Measurements from ENCODE around the gene ARL3.

Gene ARL3

GRCh38 chr10:102642736-102643335 is 71.4 kb downstream of the ARL3 start:
- peaks cover 14% of the 10 kb centered on the region; the same call in 1 of the 2 replicates for H3K4me1 ChIP-seq (ENCODE audit: insufficient read depth, low read length)
- WGBS: under 1% methylated on average over 41 of the region's 45 CpGs
- no peaks in the 10 kb centered on the region for H3K27me3 ChIP-seq (ENCODE audit: insufficient read depth, low read length)
- H3K4me3 ChIP-seq (ENCODE audit: low read length): peak overlapping the region; percentile 67
- peaks cover 1% of the 10 kb centered on the region; the same call in 1 of the 2 replicates for H3K36me3 ChIP-seq (ENCODE audit: insufficient read depth, low read length)
- peak overlapping the region; percentile 85 for H3K9ac ChIP-seq (ENCODE audit: low read depth, low read length)
- no peaks in the 10 kb centered on the region for H3K9me3 ChIP-seq (ENCODE audit: insufficient read depth, low read depth, low read length)
- H3K27ac ChIP-seq (ENCODE audit: low read depth, low read length): peak overlapping the region; percentile 98

DNA sequence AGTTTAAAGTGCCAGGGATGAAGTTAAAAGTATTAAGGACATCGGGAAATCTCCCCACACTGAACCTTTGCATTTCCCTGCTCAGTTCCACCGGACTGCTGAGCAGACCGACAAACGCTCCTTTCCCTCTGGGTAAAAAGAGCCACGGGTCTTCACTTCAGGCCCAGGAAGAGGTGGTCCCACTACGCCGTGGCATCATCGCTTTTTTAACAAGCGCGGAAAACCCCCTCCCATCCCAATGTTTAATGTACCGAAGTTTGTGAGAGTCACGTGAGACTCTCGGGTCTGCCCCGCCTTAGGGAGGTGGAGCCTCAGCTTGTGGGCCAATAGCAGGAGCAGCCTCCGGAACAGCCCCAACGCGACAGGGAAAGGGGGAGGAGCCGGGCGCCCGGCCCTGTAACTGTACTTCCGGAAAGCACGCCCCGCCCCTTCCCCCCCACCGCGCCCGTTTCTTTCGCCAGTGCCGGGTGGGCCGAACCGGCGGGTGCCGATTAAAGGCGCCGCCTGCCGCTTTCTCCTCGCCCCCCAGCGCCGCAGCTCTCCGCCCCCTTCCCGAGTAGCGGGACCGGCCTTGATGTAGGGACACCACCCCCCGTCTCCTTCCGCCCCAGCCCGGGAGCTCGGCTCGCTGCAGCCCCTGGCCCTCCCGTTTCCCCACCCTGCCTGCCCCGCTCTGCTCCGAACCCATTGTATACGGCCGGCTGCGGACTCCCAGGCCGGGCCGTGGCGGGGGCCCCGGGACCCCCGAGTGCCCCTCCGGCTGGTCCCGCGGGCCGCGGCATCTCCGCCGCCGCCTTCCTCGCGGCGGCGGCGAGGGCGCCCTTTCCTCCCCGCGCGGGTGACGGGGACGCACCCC is 72.1 kb downstream of the ARL3 start:
- Histone ChIP-seq H3K9me3 (ENCODE audit: insufficient read depth, low read depth, low read length) (no peaks in the 10 kb centered on the region), H3K36me3 (ENCODE audit: insufficient read depth, low read length) (no peaks in the 10 kb centered on the region), H3K27me3 (ENCODE audit: insufficient read depth, low read length) (no peaks in the 10 kb centered on the region), H3K4me3 (ENCODE audit: low read length) (peak overlapping the region; percentile 67), H3K27ac (ENCODE audit: low read depth, low read length) (peak overlapping the region; percentile 98), H3K9ac (ENCODE audit: low read depth, low read length) (peak overlapping the region; percentile 85), H3K4me1 (ENCODE audit: insufficient read depth, low read length) (peaks cover 9% of the 10 kb centered on the region; the same call in 1 of the 2 replicates)
- under 1% methylated on average over 77 of the region's 77 CpGs for WGBS

GRCh38 chr10:102641402-102641801 is 72.8 kb downstream of the ARL3 start:
- Histone ChIP-seq H3K4me3 (ENCODE audit: low read length) (peak overlapping the region; percentile 67), H3K36me3 (ENCODE audit: insufficient read depth, low read length) (no peaks in the 10 kb centered on the region), H3K9me3 (ENCODE audit: insufficient read depth, low read depth, low read length) (no peaks in the 10 kb centered on the region), H3K27ac (ENCODE audit: low read depth, low read length) (peak overlapping the region; percentile 63; the same call in 1 of the 2 replicates), H3K4me1 (ENCODE audit: insufficient read depth, low read length) (peaks cover 3% of the 10 kb centered on the region; the same call in 1 of the 2 replicates), H3K9ac (ENCODE audit: low read depth, low read length) (peak overlapping the region; percentile 52), H3K27me3 (ENCODE audit: insufficient read depth, low read length) (no peaks in the 10 kb centered on the region)
- 36% methylated on average over 6 of the region's 7 CpGs for WGBS

DNA sequence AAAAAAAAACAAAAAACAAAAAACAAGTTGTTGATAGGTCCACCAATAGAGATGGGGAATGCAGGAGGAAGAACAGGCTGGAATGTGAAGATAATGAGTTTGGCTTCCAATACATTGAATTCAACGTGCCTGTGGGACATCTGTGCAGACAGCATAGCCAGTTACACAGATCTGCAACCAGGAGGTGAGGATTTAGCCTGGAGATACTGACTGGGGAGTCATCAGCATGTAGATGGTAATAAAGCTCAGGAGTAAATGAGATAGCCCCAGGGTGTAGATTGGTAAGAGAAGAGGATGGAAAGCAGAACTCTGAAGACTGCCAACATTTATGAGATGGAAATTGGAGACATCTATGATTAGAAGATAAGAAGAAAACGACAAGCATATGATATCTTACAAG is 74.7 kb downstream of the ARL3 start:
- H3K4me1 ChIP-seq (ENCODE audit: insufficient read depth, low read length): peaks cover 4% of the 10 kb centered on the region; the same call in 1 of the 2 replicates
- no peak overlapping the region for H3K9ac ChIP-seq (ENCODE audit: low read depth, low read length)
- H3K36me3 ChIP-seq (ENCODE audit: insufficient read depth, low read length): no peaks in the 10 kb centered on the region
- no peak overlapping the region for H3K27ac ChIP-seq (ENCODE audit: low read depth, low read length)
- 66% methylated on average over 2 of the region's 2 CpGs for whole genome bisulfite sequencing
- H3K4me3 ChIP-seq (ENCODE audit: low read length): no peak overlapping the region
- no peaks in the 10 kb centered on the region for H3K27me3 ChIP-seq (ENCODE audit: insufficient read depth, low read length)
- H3K9me3 ChIP-seq (ENCODE audit: insufficient read depth, low read depth, low read length): no peaks in the 10 kb centered on the region

- Histone ChIP-seq H3K4me3 (ENCODE audit: low read length) (no peak overlapping the region), H3K27ac (ENCODE audit: low read depth, low read length) (no peak overlapping the region), H3K36me3 (ENCODE audit: insufficient read depth, low read length) (no peaks in the 10 kb centered on the region; the same call in 1 of the 2 replicates), H3K4me1 (ENCODE audit: insufficient read depth, low read length) (peaks cover 26% of the 10 kb centered on the region), H3K9ac (ENCODE audit: low read depth, low read length) (no peak overlapping the region), H3K9me3 (ENCODE audit: insufficient read depth, low read depth, low read length) (no peaks in the 10 kb centered on the region), H3K27me3 (ENCODE audit: insufficient read depth, low read length) (no peaks in the 10 kb centered on the region)
- 97% methylated on average over 4 of the region's 4 CpGs for WGBS
These were observed 78.8 kb downstream of the ARL3 start for GRCh38 chr10:102635377-102635776.

DNA sequence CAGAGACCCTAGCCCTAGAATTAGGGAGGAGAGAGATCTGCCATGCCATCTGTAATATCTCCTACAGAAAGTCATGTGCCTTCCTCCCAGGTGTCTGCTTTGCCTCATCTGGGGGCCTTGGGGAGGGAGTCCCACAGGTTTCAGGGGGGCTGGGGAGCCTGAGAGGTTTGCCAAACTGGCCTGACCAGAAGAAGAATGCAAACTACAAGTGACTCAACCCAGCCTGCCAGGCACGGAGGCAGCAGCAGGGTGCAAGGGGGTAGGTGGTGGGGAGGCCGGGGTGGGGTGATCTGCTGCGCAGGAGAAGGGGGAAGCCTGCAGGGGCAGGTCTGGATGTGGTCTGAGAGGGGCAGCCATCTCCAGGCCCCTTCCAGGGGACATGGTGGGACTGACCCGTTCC is 79.5 kb downstream of the ARL3 start:
- Histone ChIP-seq H3K9ac (ENCODE audit: low read depth, low read length) (no peak overlapping the region), H3K4me1 (ENCODE audit: insufficient read depth, low read length) (peaks cover 33% of the 10 kb centered on the region)
- 56% methylated on average over 4 of the region's 4 CpGs for WGBS

GRCh38 chr10:102633848-102634247 is 80.3 kb downstream of the ARL3 start:
- Histone ChIP-seq H3K9ac (ENCODE audit: low read depth, low read length) (0 out of 2 replicates have a peak overlapping the region, but pooled peaks have one; percentile 2), H3K27me3 (ENCODE audit: insufficient read depth, low read length) (no peaks in the 10 kb centered on the region), H3K36me3 (ENCODE audit: insufficient read depth, low read length) (no peaks in the 10 kb centered on the region; the same call in 1 of the 2 replicates), H3K4me3 (ENCODE audit: low read length) (no peak overlapping the region), H3K9me3 (ENCODE audit: insufficient read depth, low read depth, low read length) (no peaks in the 10 kb centered on the region), H3K27ac (ENCODE audit: low read depth, low read length) (no peak overlapping the region), H3K4me1 (ENCODE audit: insufficient read depth, low read length) (peaks cover 40% of the 10 kb centered on the region)
- WGBS: 91% methylated on average over 5 of the region's 5 CpGs

More for the DNA sequence above, 79.5 kb downstream of the ARL3 start:
- no peak overlapping the region for H3K4me3 ChIP-seq (ENCODE audit: low read length)
- H3K36me3 ChIP-seq (ENCODE audit: insufficient read depth, low read length): no peaks in the 10 kb centered on the region; the same call in 1 of the 2 replicates
- no peak overlapping the region for H3K27ac ChIP-seq (ENCODE audit: low read depth, low read length)
- no peaks in the 10 kb centered on the region for H3K9me3 ChIP-seq (ENCODE audit: insufficient read depth, low read depth, low read length)
- H3K27me3 ChIP-seq (ENCODE audit: insufficient read depth, low read length): no peaks in the 10 kb centered on the region

DNA sequence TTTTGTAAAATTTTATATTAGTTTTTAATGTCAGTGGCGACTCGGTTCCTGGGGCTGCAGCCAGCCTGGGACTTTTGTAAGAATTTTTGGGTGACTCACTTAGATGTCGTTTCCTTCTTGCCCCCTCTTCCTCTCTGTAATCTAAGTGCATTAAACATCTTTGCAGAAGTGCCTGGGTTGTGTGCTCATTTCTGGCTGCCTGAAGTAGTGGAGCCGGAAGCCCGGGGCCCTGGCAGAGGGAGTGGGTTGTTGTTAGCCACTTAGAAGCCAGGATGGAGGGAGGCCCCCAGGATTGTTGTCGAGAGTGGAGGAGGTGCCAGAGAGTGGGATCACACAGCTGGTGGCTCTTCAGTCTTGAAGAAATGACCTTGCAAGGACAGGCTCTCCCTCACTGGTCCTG is 80.9 kb downstream of the ARL3 start:
- Histone ChIP-seq H3K27me3 (ENCODE audit: insufficient read depth, low read length) (no peaks in the 10 kb centered on the region), H3K36me3 (ENCODE audit: insufficient read depth, low read length) (no peaks in the 10 kb centered on the region; the same call in 1 of the 2 replicates), H3K9ac (ENCODE audit: low read depth, low read length) (no peak overlapping the region), H3K9me3 (ENCODE audit: insufficient read depth, low read depth, low read length) (no peaks in the 10 kb centered on the region), H3K4me3 (ENCODE audit: low read length) (no peak overlapping the region), H3K4me1 (ENCODE audit: insufficient read depth, low read length) (peaks cover 44% of the 10 kb centered on the region), H3K27ac (ENCODE audit: low read depth, low read length) (no peak overlapping the region)
- WGBS: 81% methylated on average over 6 of the region's 6 CpGs

DNA sequence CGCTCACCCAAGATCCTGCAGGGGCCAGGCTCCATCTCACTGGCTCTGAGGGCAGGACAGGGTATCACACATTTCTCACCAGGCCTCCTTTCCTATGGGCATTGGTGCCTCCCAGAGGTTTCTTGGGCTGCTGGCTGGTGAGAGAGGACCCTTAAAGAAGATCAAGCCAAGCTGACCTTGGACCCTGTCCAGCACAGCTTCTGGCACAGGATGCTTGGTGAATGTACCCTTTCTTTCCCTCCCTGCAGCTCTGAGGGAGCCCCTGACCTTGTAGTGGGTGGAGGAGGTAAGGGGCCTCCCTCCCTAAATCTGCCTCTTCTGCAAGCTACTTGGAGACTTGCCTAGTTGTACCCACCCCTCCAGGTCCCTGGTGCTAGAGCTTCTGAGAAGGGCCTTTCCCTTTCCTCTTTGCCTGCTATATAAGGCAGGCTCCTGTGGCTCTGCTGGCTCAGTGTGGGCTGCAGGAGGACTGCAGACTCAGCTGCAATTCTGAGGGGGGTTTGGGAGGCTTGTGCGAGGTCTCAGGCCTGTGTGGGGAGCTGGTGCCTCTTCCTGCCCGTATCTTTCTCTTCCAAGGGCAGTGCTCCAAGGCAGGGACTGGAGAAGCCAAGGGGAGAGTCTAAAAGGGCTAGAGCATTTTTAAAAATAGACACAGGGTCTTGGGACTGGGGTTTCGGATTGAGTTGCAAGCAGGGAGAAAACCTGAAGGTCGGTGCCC is 81.6 kb downstream of the ARL3 start:
- no peak overlapping the region for H3K4me3 ChIP-seq (ENCODE audit: low read length)
- no peaks in the 10 kb centered on the region for H3K27me3 ChIP-seq (ENCODE audit: insufficient read depth, low read length)
- WGBS: 86% methylated on average over 5 of the region's 5 CpGs
- peaks cover 51% of the 10 kb centered on the region for H3K4me1 ChIP-seq (ENCODE audit: insufficient read depth, low read length)
- no peaks in the 10 kb centered on the region for H3K9me3 ChIP-seq (ENCODE audit: insufficient read depth, low read depth, low read length)
- no peaks in the 10 kb centered on the region; the same call in 1 of the 2 replicates for H3K36me3 ChIP-seq (ENCODE audit: insufficient read depth, low read length)
- H3K27ac ChIP-seq (ENCODE audit: low read depth, low read length): no peak overlapping the region
- H3K9ac ChIP-seq (ENCODE audit: low read depth, low read length): 0 out of 2 replicates have a peak overlapping the region, but pooled peaks have one; percentile 10

GRCh38 chr10:102631525-102632393 is 82.4 kb downstream of the ARL3 start:
- H3K4me1 ChIP-seq (ENCODE audit: insufficient read depth, low read length): peaks cover 59% of the 10 kb centered on the region

More at GRCh38 chr10:102631525-102632393, 82.4 kb downstream of the ARL3 start:
- Histone ChIP-seq H3K27ac (ENCODE audit: low read depth, low read length) (no peak overlapping the region), H3K9me3 (ENCODE audit: insufficient read depth, low read depth, low read length) (no peaks in the 10 kb centered on the region), H3K4me3 (ENCODE audit: low read length) (no peak overlapping the region), H3K9ac (ENCODE audit: low read depth, low read length) (no peak overlapping the region), H3K36me3 (ENCODE audit: insufficient read depth, low read length) (no peaks in the 10 kb centered on the region; the same call in 1 of the 2 replicates), H3K27me3 (ENCODE audit: insufficient read depth, low read length) (no peaks in the 10 kb centered on the region)
- WGBS: 97% methylated on average over 10 of the region's 10 CpGs
